Measurements from ENCODE around the gene TCF20. TPM values are rescaled to one million over a fixed set of nuclear protein-coding genes. Genes with fewer than 3 reads are reported as not detected.

The TCF20 gene
- total and polyA plus RNA-seq, 2 donors (not counting 1 experiment from before 2014, with no cell fraction given): 16.4 to 81.3 TPM

DNA sequence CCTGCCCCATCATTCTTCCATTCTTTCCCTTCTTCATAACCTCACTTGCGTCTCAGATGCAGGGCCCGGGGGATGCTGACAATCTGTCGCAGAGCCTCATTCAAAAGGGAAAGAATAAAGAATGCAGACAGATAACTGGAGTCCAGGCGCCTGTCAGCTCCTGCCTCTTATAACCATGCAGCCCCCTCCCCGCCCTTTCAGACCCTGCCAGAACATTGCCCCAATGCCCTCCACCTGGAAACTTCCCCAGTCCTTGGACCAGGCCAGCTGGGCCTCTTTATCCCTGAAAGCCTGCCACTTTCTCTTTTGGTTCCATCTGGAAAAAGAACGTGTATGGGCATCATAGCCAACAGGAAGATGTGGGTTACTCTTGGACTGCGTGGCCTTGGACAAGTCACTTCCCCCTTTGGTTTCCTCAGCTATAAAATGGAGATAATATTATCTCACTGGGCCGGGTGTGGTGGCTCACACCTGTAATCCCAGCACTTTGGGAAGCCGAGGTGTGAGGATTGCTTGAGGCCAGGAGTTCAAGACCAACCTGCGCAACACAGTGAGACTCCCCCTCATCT, 2.1 kb upstream of the TCF20 start:
- Histone ChIP-seq H3K4me1 (ENCODE audit: control insufficient read depth in 2 of 2, insufficient read depth in 2 of 2, low read length in 2 of 2) (peaks cover 14 to 19% of the 10 kb centered on the region in 2 donors), H3K4me2 (replicated peaks; ENCODE audit: low read depth, low read length, poor library complexity, severe bottlenecking) (no peak overlapping the region), H3K79me2 (ENCODE audit: control insufficient read depth, insufficient read depth, low read length) (peaks cover 32% of the 10 kb centered on the region), H3K4me3 (ENCODE audit: control extremely low read depth in 1 of 5, extremely low read depth in 1 of 5, insufficient read depth in 1 of 5, low read depth in 2 of 5, low read length in 4 of 5) (no peak overlapping the region), H2AFZ (ENCODE audit: insufficient read depth, low read depth, low read length, poor library complexity, severe bottlenecking) (no peak overlapping the region), H3K36me3 (replicated peaks in 1 of 2; ENCODE audit: control extremely low read depth in 1 of 2, control insufficient read depth in 1 of 2, extremely low read depth in 1 of 2, insufficient read depth in 2 of 2, low read length in 1 of 2) (no peaks in the 10 kb centered on the region), H4K20me1 (ENCODE audit: control insufficient read depth, insufficient read depth, low read length, poor library complexity, severe bottlenecking) (peaks cover 36% of the 10 kb centered on the region), H3K9ac (ENCODE audit: low read length) (no peak overlapping the region), H3K9me3 (ENCODE audit: control extremely low read depth in 1 of 3, control insufficient read depth in 2 of 3, insufficient read depth in 1 of 3, low read length in 2 of 3) (peaks cover 0 to 5% (median 0%) of the 10 kb centered on the region in 3 donors), H3K27ac (ENCODE audit: low read length in 2 of 2) (no peak overlapping the region), H3K27me3 (replicated peaks in 1 of 4; ENCODE audit: control extremely low read depth in 1 of 4, control insufficient read depth in 3 of 4, insufficient read depth in 4 of 4, low read length in 3 of 4) (no peaks in the 10 kb centered on the region)
- H3K4me1 Mint-ChIP-seq: peaks cover 20% of the 10 kb centered on the region
- no peak for ATAC-seq (ENCODE audit: low read depth)
- no peak overlapping the region for H3K4me3 Mint-ChIP-seq
- POLR2A ChIA-PET: interaction anchor here (0.6 kb wide), 1 partner anchor 476 kb away, joined by 6 read pairs; no protein-coding TSS in a partner anchor
- WGBS (ENCODE audit: insufficient coverage): 100% methylated on average over 4 of the region's 10 CpGs
- TF ChIP-seq EZH2 (IDR thresholded peaks at IDR 0.05; ENCODE audit: borderline replicate concordance, insufficient read depth, low read depth, low read length, poor library complexity, severe bottlenecking): no peak
- TF ChIP-seq, protein P1, sequence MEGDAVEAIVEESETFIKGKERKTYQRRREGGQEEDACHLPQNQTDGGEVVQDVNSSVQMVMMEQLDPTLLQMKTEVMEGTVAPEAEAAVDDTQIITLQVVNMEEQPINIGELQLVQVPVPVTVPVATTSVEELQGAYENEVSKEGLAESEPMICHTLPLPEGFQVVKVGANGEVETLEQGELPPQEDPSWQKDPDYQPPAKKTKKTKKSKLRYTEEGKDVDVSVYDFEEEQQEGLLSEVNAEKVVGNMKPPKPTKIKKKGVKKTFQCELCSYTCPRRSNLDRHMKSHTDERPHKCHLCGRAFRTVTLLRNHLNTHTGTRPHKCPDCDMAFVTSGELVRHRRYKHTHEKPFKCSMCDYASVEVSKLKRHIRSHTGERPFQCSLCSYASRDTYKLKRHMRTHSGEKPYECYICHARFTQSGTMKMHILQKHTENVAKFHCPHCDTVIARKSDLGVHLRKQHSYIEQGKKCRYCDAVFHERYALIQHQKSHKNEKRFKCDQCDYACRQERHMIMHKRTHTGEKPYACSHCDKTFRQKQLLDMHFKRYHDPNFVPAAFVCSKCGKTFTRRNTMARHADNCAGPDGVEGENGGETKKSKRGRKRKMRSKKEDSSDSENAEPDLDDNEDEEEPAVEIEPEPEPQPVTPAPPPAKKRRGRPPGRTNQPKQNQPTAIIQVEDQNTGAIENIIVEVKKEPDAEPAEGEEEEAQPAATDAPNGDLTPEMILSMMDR (IDR thresholded peaks at IDR 0.05): no peak
- intact Hi-C loops (cut with micrococcal nuclease): no loop called here
- no peaks in the 10 kb centered on the region for H3K9me3 Mint-ChIP-seq (ENCODE audit: insufficient read depth)
- no peak overlapping the region for H3K27ac Mint-ChIP-seq
- no peaks in the 10 kb centered on the region for H3K27me3 Mint-ChIP-seq
- CTCF ChIA-PET: interaction anchor here (1.0 kb wide), 1 partner anchor 13 kb away, joined by 3 read pairs; no protein-coding TSS in a partner anchor
- DNase-seq: no peak

DNA sequence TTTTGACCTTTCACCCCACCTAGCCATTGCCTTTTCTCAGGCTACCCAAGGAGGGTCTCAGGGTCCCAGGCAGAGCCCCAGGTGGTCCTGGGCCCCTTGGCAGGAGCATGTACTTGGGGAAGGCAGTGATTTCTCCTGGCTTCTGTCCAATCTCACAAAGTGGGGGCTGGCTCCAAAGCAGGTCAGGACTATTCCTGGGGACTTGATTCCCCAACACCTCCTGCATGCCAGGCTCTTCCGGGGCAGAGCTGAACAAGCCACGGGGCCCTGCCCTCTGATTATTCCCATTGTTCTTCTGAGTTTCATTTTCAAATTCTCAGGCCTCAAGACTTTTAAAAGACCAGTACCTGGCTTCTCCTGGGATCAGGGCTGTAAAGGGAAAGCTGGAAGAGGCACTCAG, 1.5 kb upstream of the TCF20 start:
- no peak for ATAC-seq (ENCODE audit: low read depth)
- Histone ChIP-seq H3K27me3 (replicated peaks in 1 of 4; ENCODE audit: control extremely low read depth in 1 of 4, control insufficient read depth in 3 of 4, insufficient read depth in 4 of 4, low read length in 3 of 4) (no peaks in the 10 kb centered on the region), H3K9ac (ENCODE audit: low read length) (no peak overlapping the region), H2AFZ (ENCODE audit: insufficient read depth, low read depth, low read length, poor library complexity, severe bottlenecking) (no peak overlapping the region), H3K4me2 (replicated peaks; ENCODE audit: low read depth, low read length, poor library complexity, severe bottlenecking) (no peak overlapping the region), H3K9me3 (ENCODE audit: control extremely low read depth in 1 of 3, control insufficient read depth in 2 of 3, insufficient read depth in 1 of 3, low read length in 2 of 3) (peaks cover 0 to 5% (median 0%) of the 10 kb centered on the region in 3 donors), H3K4me3 (ENCODE audit: control extremely low read depth in 1 of 5, extremely low read depth in 1 of 5, insufficient read depth in 1 of 5, low read depth in 2 of 5, low read length in 4 of 5) (no peak overlapping the region), H3K4me1 (ENCODE audit: control insufficient read depth in 2 of 2, insufficient read depth in 2 of 2, low read length in 2 of 2) (peaks cover 14 to 19% of the 10 kb centered on the region in 2 donors), H3K36me3 (replicated peaks in 1 of 2; ENCODE audit: control extremely low read depth in 1 of 2, control insufficient read depth in 1 of 2, extremely low read depth in 1 of 2, insufficient read depth in 2 of 2, low read length in 1 of 2) (no peaks in the 10 kb centered on the region), H3K79me2 (ENCODE audit: control insufficient read depth, insufficient read depth, low read length) (peaks cover 38% of the 10 kb centered on the region), H4K20me1 (ENCODE audit: control insufficient read depth, insufficient read depth, low read length, poor library complexity, severe bottlenecking) (peaks cover 43% of the 10 kb centered on the region), H3K27ac (ENCODE audit: low read length in 2 of 2) (no peak overlapping the region)
- POLR2A ChIA-PET: no interaction called here
- H3K4me3 Mint-ChIP-seq: peak overlapping the region; percentile 81
- intact Hi-C loops (cut with micrococcal nuclease): no loop called here
- 100% methylated on average over 1 of the region's 2 CpGs for WGBS (ENCODE audit: insufficient coverage)
- CTCF ChIA-PET: no interaction called here
- no peak for DNase-seq
- peaks cover 22% of the 10 kb centered on the region for H3K4me1 Mint-ChIP-seq
- TF ChIP-seq, protein P1 (IDR thresholded peaks at IDR 0.05): no peak
- TF ChIP-seq EZH2 (IDR thresholded peaks at IDR 0.05; ENCODE audit: borderline replicate concordance, insufficient read depth, low read depth, low read length, poor library complexity, severe bottlenecking): no peak
- H3K9me3 Mint-ChIP-seq (ENCODE audit: insufficient read depth): no peaks in the 10 kb centered on the region
- H3K27me3 Mint-ChIP-seq: no peaks in the 10 kb centered on the region
- H3K27ac Mint-ChIP-seq: peak overlapping the region; percentile 46

Data from B cell (primary cell).